ENCODE data around the gene C19orf81.

- TF ChIP-seq CTCF (IDR thresholded peaks at IDR 0.05), result no peak
- no peak for TF ChIP-seq POLR2A (IDR thresholded peaks at IDR 0.05)
These were observed 15.9 kb upstream of the C19orf81 start for GRCh38 chr19:50633359-50633758.
